Activated CD4-positive, alpha-beta T cell treated with anti-CD3 and anti-CD28 coated beads for 1 hour (primary cell): ENCODE data around the gene COG1.
"Not testable (repeated sequence)": the region's sequence is repeated elsewhere in the genome, so short reads cannot be mapped to it uniquely, and the experiment has no call there.

Source experiments
- DNase-seq: peaks from one replicate; pipeline ENCODE4 v3.0.0-alpha.2; 2020

Gene COG1, protein sequence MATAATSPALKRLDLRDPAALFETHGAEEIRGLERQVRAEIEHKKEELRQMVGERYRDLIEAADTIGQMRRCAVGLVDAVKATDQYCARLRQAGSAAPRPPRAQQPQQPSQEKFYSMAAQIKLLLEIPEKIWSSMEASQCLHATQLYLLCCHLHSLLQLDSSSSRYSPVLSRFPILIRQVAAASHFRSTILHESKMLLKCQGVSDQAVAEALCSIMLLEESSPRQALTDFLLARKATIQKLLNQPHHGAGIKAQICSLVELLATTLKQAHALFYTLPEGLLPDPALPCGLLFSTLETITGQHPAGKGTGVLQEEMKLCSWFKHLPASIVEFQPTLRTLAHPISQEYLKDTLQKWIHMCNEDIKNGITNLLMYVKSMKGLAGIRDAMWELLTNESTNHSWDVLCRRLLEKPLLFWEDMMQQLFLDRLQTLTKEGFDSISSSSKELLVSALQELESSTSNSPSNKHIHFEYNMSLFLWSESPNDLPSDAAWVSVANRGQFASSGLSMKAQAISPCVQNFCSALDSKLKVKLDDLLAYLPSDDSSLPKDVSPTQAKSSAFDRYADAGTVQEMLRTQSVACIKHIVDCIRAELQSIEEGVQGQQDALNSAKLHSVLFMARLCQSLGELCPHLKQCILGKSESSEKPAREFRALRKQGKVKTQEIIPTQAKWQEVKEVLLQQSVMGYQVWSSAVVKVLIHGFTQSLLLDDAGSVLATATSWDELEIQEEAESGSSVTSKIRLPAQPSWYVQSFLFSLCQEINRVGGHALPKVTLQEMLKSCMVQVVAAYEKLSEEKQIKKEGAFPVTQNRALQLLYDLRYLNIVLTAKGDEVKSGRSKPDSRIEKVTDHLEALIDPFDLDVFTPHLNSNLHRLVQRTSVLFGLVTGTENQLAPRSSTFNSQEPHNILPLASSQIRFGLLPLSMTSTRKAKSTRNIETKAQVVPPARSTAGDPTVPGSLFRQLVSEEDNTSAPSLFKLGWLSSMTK

GRCh38 chr17:73192894-73193701, at the start of gene COG1:
Gene COG1, plus strand, starts transcription at chr17:73193055. Its CDS starts 15 bp downstream, at chr17:73193070.
- peak; percentile 85 for DNase-seq

GRCh38 chr17:73144209-73144608, 48.6 kb upstream of the COG1 start:
- DNase-seq: not testable (repeated sequence)

- DNase-seq: no peak
Measured at GRCh38 chr17:73145641-73146040, 47.2 kb upstream of the COG1 start.

DNA sequence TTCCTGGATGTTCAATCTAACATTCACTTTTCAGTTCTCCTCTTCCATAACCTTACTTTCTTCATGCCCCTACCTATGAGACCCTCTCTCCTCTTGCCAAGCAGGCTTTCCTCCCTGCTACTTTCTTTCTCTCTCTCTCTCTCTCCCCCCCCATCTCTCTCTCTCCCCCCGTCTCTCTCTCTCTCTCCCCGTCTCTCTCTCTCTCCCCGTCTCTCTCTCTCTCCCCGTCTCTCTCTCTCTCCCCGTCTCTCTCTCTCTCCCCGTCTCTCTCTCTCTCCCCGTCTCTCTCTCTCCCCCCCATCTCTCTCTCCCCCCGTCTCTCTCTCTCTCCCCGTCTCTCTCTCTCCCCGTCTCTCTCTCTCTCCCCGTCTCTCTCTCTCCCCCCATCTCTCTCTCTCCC, 45.1 kb upstream of the COG1 start:
- DNase-seq: not testable (repeated sequence)

- DNase-seq: no peak
Measured at GRCh38 chr17:73148540-73149334, 44.1 kb upstream of the COG1 start.

DNA sequence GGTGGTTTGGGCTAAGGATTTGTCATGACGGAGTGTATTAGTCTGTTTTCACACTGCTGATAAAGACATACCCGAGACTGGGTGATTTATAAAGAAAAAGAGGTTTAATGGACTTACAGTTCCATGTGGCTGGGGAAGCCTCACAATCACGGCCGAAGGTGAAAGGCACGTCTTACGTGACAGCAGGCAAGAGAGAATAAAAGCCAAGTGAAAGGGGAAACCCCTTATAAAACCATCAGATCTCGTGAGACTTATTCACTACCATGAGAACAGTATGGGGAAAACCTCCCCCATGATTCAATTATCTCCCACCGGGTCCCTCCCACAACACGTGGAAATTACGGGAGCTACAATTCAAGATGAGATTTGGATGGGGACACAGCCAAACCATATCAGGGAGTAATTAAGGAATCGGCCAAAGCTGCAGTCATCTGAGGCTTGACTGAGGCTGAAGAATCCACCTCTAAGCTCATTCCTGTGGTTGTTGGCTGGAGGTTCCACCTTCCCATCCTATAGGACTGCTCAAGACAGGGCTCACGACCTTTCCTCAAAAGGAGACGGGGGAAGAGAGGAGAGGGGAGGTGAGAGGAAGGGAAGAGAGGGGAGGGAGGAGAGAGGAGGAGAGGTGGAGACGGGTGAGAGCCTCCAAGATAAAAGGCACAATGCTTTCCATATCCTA, 42.1 kb upstream of the COG1 start:
- DNase-seq: not testable (repeated sequence)

- no peak for DNase-seq
Measured at GRCh38 chr17:73151916-73152632, 40.8 kb upstream of the COG1 start.

- DNase-seq: no peak
Measured at GRCh38 chr17:73155410-73156165, 37.3 kb upstream of the COG1 start.

DNA sequence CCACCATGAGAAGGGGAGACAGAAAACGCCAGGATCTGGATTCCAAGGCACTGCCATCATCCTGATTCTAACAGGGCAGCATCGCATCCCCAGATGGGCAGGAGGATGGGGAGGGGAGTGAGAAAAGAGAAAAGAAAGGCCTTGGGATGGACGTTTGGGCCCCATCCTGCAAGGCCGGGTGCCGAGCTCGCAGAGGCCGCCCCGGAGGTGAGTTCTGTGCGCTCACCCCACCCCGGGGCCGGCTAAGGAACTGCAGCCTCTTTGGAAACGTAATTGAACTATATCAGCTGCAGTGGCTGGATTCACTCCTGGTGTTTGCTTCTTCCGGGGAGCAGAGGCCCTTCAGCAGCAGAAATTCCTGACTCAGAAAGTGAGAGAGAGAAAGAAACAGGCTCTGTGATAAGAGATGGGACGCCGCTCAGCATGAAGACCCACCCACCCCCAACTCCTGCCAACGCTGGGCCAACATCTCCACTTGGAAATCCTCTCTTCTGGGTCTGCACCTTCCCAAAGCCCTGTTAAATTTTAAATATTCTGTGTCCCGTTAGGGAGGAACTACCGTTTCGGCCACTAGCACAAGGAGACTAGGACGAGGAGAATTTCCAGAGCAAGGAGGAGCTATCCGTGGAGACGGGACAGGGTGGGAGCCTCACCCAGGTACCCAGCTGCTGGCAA, 36.6 kb upstream of the COG1 start:
- DNase-seq: peak; percentile 32

DNA sequence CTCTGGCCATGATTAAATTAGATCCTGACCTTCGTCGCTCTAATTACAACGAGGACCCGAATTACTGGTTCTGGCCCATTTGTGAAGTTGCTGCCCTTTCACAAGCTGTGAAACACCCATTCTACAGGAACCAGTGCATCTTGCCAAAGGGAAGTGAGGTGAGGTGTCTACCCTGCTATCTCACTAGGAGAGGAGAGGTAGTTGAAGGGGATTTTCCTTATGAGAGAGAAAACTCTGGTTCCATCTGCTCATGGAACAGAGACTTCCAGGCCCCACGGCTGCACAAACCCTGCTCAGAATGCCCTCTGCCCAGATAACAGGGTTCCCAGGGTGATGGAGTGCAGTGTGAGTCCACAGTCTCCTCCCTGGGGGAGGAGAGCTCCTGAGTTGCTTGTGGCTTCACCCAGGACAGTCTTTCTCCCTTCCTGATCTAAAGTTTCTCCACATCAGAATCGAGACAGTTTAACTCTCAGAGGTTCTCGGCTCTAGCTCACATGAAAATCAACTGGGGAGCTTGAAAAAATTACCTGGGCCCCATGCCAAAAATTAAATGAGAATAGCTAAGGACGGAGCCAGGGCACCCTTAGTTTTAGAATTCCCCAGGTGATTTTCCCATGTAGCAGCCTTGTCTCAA, 35.9 kb upstream of the COG1 start:
- no peak for DNase-seq

DNA sequence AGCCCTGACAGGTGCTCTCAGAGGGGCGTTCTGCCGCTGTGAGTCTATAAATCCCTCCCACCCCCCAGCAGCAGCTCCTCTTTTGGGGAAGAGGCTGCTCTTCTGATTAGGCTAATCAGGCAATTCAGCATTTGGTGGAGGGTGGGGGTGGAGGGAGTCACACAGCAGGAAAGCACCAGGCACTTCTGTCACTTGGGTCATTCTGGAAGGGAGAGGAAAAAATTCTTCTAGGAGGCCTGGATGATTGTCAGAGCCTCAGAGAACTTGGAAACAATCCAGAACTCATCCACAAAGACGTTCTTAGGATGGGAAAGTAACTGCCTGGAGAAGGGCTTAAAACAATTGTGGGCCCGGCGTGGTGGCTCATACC, 35.3 kb upstream of the COG1 start:
- DNase-seq: no peak

- no peak for DNase-seq
Measured at GRCh38 chr17:73158133-73158532, 34.7 kb upstream of the COG1 start.

DNA sequence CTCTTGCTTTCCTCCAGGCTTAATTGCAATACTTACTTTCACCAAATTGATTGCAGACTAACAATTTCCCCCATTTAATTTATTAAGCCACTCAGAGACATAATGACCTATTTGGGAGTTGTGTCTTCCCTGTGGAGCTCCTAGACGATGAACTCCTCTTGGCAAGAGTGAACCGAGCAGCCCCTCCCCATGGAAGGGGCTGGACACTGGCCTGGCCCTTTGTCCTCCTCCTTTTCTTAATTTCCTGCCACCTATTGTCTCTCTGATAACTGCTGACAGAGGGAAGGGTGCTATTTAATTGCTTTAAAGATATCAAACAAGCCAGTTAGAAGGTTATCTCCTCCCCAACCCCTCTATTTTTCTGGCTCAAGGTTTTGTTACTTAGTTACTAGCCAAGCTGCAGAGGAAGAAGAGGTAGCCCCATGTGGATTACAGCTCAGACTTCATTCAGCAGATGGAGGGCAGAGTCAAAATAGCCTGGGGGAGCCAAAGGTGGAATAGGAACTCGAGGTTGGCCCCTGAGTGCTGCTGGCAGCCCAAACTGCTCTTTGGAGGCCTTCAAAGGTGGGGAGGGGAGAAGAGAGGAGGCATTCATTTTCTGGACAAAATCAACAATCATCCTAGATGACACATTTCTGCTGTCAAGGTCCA, 31.8 kb upstream of the COG1 start:
- DNase-seq: no peak

- no peak for DNase-seq
Measured at GRCh38 chr17:73163043-73163442, 29.8 kb upstream of the COG1 start.

DNA sequence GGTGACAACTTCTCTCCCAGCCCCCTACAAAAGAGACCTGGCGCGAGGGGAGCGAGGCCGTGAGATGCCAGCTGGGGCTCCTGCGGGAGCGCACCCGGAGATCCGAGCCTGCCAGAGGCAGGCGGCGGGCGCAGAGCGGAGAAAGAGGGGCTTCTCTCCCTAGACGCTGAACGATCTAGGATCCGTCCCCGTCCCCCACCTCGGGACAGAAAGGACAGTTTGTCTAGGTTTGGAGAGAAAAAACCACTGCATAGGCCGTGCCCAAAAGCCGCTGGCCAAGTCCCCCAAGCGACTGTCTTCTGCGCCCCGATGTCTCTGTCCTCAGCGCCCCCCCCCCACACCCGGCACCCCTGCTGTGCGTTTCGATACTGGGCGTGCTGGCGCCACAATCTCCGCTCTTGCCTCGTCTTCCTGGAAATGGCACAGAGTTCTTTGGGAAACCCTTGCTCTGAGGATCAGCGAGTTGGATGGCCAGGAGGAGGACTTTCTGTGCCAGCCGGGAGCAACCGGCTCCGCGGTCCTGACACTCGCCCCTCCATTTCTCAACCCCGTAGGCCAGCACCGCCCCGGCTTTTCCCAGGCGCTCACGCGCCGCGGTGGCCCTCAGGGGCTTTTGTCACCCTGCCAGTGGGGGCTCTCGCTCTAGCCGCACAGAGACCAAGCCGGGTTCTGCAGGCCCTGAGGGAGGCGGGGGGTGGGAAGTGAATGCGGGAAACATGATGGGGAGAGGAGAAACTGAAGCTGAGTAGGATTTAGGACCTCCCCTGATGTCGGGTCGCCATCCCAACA, 27.0 kb upstream of the COG1 start:
- DNase-seq: no peak

GRCh38 chr17:73166731-73167581, 25.9 kb upstream of the COG1 start:
- DNase-seq: no peak
